ENCODE measurements around the gene EPS8L2. TPM values are rescaled to one million over a fixed set of nuclear protein-coding genes. Genes with fewer than 3 reads are reported as not detected.

The EPS8L2 gene
- total RNA-seq, 1 donor from 2014 or later: 129 TPM

DNA sequence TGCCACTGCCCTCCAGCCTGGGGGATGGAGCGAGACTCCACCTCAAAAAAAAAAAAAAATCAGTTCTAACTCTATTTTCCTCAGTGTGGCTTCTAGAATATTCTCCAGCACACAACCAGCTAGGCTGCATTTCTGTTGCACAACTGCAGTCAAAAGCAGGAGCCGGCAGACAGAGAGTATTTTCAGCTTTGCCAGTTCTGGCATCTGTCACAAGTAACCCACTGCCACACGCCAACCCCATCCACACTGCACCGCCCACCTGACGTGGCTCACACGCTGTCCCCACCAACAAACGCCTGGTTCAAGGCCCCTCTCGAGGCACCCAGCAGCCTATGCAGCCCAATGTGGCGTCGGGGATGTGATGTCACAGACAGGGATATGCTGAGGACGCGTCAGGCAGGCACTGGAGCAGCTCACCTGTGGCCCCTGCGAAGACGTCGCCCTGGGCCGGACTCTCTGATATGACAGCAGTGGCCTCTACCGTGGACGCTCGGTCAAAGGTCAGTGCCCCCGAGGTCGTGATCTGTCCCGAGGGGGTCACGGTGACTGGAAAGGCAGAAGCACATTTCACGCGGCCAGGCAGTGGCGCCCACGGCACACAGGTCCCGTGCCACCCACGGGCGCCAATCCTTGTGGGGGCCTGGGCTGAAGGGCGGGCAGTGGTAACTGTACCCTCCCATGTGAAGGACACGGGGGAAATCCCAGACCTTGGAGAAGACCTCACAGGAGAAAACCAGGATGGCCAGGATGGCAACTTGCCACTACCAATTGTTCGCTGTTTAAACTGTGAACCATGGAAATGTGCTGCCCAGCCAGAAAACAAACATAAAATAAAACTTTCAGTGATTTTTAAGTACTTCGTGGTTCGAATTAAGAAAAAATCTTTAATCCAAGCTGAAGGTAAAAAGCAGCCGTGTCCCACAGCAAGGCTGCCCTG lies 26.5 kb upstream of the EPS8L2 start:
- peaks cover 18% of the 10 kb centered on the region for H3K36me3 ChIP-seq (ENCODE audit: insufficient read depth, low read length)
- Mint-ChIP-seq H3K9me3 (ENCODE audit: unreplicated experiment) (no peaks in the 10 kb centered on the region), H3K27me3 (ENCODE audit: low read depth, unreplicated experiment) (no peaks in the 10 kb centered on the region), H3K4me1 (ENCODE audit: low read depth, unreplicated experiment) (no peaks in the 10 kb centered on the region), H3K4me3 (ENCODE audit: unreplicated experiment) (no peak overlapping the region), H3K36me3 (ENCODE audit: low read depth, unreplicated experiment) (peaks cover 31% of the 10 kb centered on the region), H3K27ac (ENCODE audit: unreplicated experiment) (no peak overlapping the region)
- no peaks in the 10 kb centered on the region for H3K4me1 ChIP-seq (ENCODE audit: insufficient read depth, low read length)
- H2AFZ ChIP-seq (ENCODE audit: low read depth, low read length): no peak overlapping the region
- no peak for DNase-seq (ENCODE audit: low read depth)
- no peaks in the 10 kb centered on the region for H3K27me3 ChIP-seq (ENCODE audit: insufficient read depth, low read length)
- H3K4me3 ChIP-seq (ENCODE audit: insufficient read depth, low read depth, low read length): no peak overlapping the region
- no peak overlapping the region for H3K4me2 ChIP-seq (ENCODE audit: low read length)
- no peaks in the 10 kb centered on the region for H4K20me1 ChIP-seq (ENCODE audit: insufficient read depth, low read length)
- no peak overlapping the region for H3K27ac ChIP-seq (ENCODE audit: low read depth, low read length)
- H3K9ac ChIP-seq (ENCODE audit: low read length): no peak overlapping the region
- no peak for FAIRE-seq
- TF ChIP-seq CTCF (IDR thresholded peaks at IDR 0.05; ENCODE audit: insufficient read depth, low read depth, low read length): no peak
- no peak for TF ChIP-seq EZH2 (IDR thresholded peaks at IDR 0.05; ENCODE audit: insufficient read depth, low read length)
- no peaks in the 10 kb centered on the region for H3K9me3 ChIP-seq (ENCODE audit: insufficient read depth, low read depth, low read length)
- H3K79me2 ChIP-seq (ENCODE audit: insufficient read depth, low read length): no peaks in the 10 kb centered on the region

DNA sequence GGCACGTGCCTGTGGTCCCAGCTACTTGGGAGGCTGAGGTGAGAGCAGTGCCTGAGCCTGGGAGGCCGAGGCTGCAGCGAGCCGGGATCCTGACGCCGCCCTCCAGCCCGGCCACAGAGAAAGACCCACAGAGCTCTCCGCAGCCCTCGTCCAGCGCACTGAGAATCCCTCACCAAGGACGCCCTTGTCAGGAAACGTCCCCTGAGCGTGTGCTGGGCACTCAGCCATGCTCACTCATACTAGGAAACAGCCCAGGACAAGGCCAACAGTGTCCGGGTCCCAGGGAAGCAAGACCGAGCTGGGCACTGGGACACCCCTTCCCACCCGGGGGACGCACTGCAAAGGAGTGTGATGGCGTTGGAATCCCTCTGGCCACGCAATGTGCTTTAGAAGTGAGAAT lies 25.6 kb upstream of the EPS8L2 start:
- no peaks in the 10 kb centered on the region for H3K27me3 Mint-ChIP-seq (ENCODE audit: low read depth, unreplicated experiment)
- H3K36me3 Mint-ChIP-seq (ENCODE audit: low read depth, unreplicated experiment): peaks cover 32% of the 10 kb centered on the region
- Histone ChIP-seq H4K20me1 (ENCODE audit: insufficient read depth, low read length) (no peaks in the 10 kb centered on the region), H3K4me2 (ENCODE audit: low read length) (no peak overlapping the region), H3K4me1 (ENCODE audit: insufficient read depth, low read length) (no peaks in the 10 kb centered on the region), H3K9ac (ENCODE audit: low read length) (no peak overlapping the region), H3K36me3 (ENCODE audit: insufficient read depth, low read length) (peaks cover 18% of the 10 kb centered on the region), H3K79me2 (ENCODE audit: insufficient read depth, low read length) (no peaks in the 10 kb centered on the region), H3K9me3 (ENCODE audit: insufficient read depth, low read depth, low read length) (no peaks in the 10 kb centered on the region), H3K27me3 (ENCODE audit: insufficient read depth, low read length) (no peaks in the 10 kb centered on the region), H3K4me3 (ENCODE audit: insufficient read depth, low read depth, low read length) (no peak overlapping the region), H2AFZ (ENCODE audit: low read depth, low read length) (no peak overlapping the region), H3K27ac (ENCODE audit: low read depth, low read length) (no peak overlapping the region)
- TF ChIP-seq CTCF (IDR thresholded peaks at IDR 0.05; ENCODE audit: insufficient read depth, low read depth, low read length) (no peak), EZH2 (IDR thresholded peaks at IDR 0.05; ENCODE audit: insufficient read depth, low read length) (no peak)
- H3K4me3 Mint-ChIP-seq (ENCODE audit: unreplicated experiment): no peak overlapping the region
- H3K9me3 Mint-ChIP-seq (ENCODE audit: unreplicated experiment): no peaks in the 10 kb centered on the region
- DNase-seq (ENCODE audit: low read depth) (no peak), FAIRE-seq (no peak)
- no peak overlapping the region for H3K27ac Mint-ChIP-seq (ENCODE audit: unreplicated experiment)
- no peaks in the 10 kb centered on the region for H3K4me1 Mint-ChIP-seq (ENCODE audit: low read depth, unreplicated experiment)

- H3K4me1 ChIP-seq (ENCODE audit: insufficient read depth, low read length): no peaks in the 10 kb centered on the region
- no peaks in the 10 kb centered on the region for H3K4me1 Mint-ChIP-seq (ENCODE audit: low read depth, unreplicated experiment)
- H3K4me2 ChIP-seq (ENCODE audit: low read length): no peak overlapping the region
- no peaks in the 10 kb centered on the region for H4K20me1 ChIP-seq (ENCODE audit: insufficient read depth, low read length)
- no peaks in the 10 kb centered on the region for H3K9me3 ChIP-seq (ENCODE audit: insufficient read depth, low read depth, low read length)
- no peak overlapping the region for H3K9ac ChIP-seq (ENCODE audit: low read length)
- TF ChIP-seq EZH2 (IDR thresholded peaks at IDR 0.05; ENCODE audit: insufficient read depth, low read length) (no peak), CTCF (IDR thresholded peaks at IDR 0.05; ENCODE audit: insufficient read depth, low read depth, low read length) (no peak)
- H3K36me3 Mint-ChIP-seq (ENCODE audit: low read depth, unreplicated experiment): peaks cover 32% of the 10 kb centered on the region
- FAIRE-seq (no peak), DNase-seq (ENCODE audit: low read depth) (no peak)
- no peaks in the 10 kb centered on the region for H3K79me2 ChIP-seq (ENCODE audit: insufficient read depth, low read length)
- no peak overlapping the region for H3K27ac Mint-ChIP-seq (ENCODE audit: unreplicated experiment)
- no peak overlapping the region for H3K27ac ChIP-seq (ENCODE audit: low read depth, low read length)
- no peaks in the 10 kb centered on the region for H3K27me3 Mint-ChIP-seq (ENCODE audit: low read depth, unreplicated experiment)
- H3K4me3 ChIP-seq (ENCODE audit: insufficient read depth, low read depth, low read length): no peak overlapping the region
- H3K36me3 ChIP-seq (ENCODE audit: insufficient read depth, low read length): peaks cover 18% of the 10 kb centered on the region
- no peaks in the 10 kb centered on the region for H3K27me3 ChIP-seq (ENCODE audit: insufficient read depth, low read length)
- no peaks in the 10 kb centered on the region for H3K9me3 Mint-ChIP-seq (ENCODE audit: unreplicated experiment)
- no peak overlapping the region for H2AFZ ChIP-seq (ENCODE audit: low read depth, low read length)
- no peak overlapping the region for H3K4me3 Mint-ChIP-seq (ENCODE audit: unreplicated experiment)
These were observed 25.1 kb upstream of the EPS8L2 start for GRCh38 chr11:680970-681369.

Measured in astrocyte (in vitro differentiated cells and primary cell).